ENCODE data around the gene TUBB4B. TPM values are rescaled to one million over a fixed set of nuclear protein-coding genes. Genes with fewer than 3 reads are reported as not detected.

TUBB4B gene
- total and polyA plus RNA-seq, 2 donors from 2014 or later, result 258 to 394 TPM

GRCh38 chr9:137255448-137256114 is 14.5 kb downstream of the TUBB4B start:
- H3K4me3 ChIP-seq (ENCODE audit: low read length in 3 of 3), result peak overlapping the region; percentile 73 to 90 (median 84)
- H3K27ac ChIP-seq (ENCODE audit: low read depth in 2 of 2, low read length in 2 of 2), result no peak overlapping the region
- no peaks in the 10 kb centered on the region for H3K27me3 ChIP-seq (ENCODE audit: control insufficient read depth, insufficient read depth, low read length)
- FAIRE-seq (no peak), DNase-seq (peak in 1 of 5 donors; percentile 66)
- H3K36me3 ChIP-seq (ENCODE audit: control insufficient read depth in 2 of 3, insufficient read depth in 3 of 3, low read length in 3 of 3), result peaks cover 0 to 10% (median 4%) of the 10 kb centered on the region in 3 donors
- no peak for TF ChIP-seq CTCF (IDR thresholded peaks at IDR 0.05; ENCODE audit: borderline replicate concordance, extremely low read depth, insufficient read depth)
- peak overlapping the region; percentile 57 to 82 (median 67) for H3K9ac ChIP-seq (ENCODE audit: low read length in 3 of 3)
- peaks cover 0 to 22% (median 13%) of the 10 kb centered on the region in 3 donors for H3K4me1 ChIP-seq (ENCODE audit: control insufficient read depth in 2 of 3, insufficient read depth in 2 of 3, low read depth in 1 of 3, low read length in 3 of 3)
- intact Hi-C loops (cut with DNase I), result no loop called here
- H3K9me3 ChIP-seq (ENCODE audit: control insufficient read depth in 2 of 3, insufficient read depth in 1 of 3, low read length in 3 of 3), result no peaks in the 10 kb centered on the region

DNA sequence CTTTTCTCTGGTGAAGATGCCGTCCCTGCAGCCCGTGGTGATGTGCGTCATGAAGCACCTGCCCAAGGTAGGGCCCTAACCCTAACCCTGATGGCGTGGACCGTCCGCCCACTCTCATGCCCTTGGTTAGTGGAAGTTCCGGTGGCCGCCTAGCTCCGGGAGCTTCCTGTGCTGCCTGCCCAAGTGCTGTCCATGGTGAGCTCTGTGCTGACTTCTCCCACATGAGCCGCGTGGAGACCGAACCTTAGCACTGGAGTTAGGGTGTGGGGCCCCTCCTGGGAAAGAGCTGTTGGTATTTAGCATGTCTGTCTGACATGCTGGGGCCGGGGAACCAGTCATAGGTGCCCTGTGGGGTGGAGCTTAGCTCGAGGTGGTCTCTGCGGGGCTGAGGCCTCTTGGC is 15.3 kb downstream of the TUBB4B start:
- Histone ChIP-seq H3K36me3 (ENCODE audit: control insufficient read depth in 2 of 3, insufficient read depth in 3 of 3, low read length in 3 of 3) (peaks cover 0 to 10% (median 4%) of the 10 kb centered on the region in 3 donors), H3K4me3 (ENCODE audit: low read length in 3 of 3) (peak overlapping the region; percentile 73 to 90 (median 84)), H3K27me3 (ENCODE audit: control insufficient read depth, insufficient read depth, low read length) (no peaks in the 10 kb centered on the region), H3K27ac (ENCODE audit: low read depth in 2 of 2, low read length in 2 of 2) (no peak overlapping the region), H3K9me3 (ENCODE audit: control insufficient read depth in 2 of 3, insufficient read depth in 1 of 3, low read length in 3 of 3) (no peaks in the 10 kb centered on the region), H3K9ac (ENCODE audit: low read length in 3 of 3) (peak overlapping the region in 1 of 3 donors; percentile 67), H3K4me1 (ENCODE audit: control insufficient read depth in 2 of 3, insufficient read depth in 2 of 3, low read depth in 1 of 3, low read length in 3 of 3) (peaks cover 0 to 22% (median 13%) of the 10 kb centered on the region in 3 donors)
- no peak for DNase-seq
- no peak for FAIRE-seq
- no peak for TF ChIP-seq CTCF (IDR thresholded peaks at IDR 0.05; ENCODE audit: borderline replicate concordance, extremely low read depth, insufficient read depth)
- intact Hi-C loops (cut with DNase I), result no loop called here

GRCh38 chr9:137256856-137257255 is 15.8 kb downstream of the TUBB4B start:
- Histone ChIP-seq H3K9ac (ENCODE audit: low read length in 3 of 3) (no peak overlapping the region), H3K27ac (ENCODE audit: low read depth in 2 of 2, low read length in 2 of 2) (no peak overlapping the region), H3K4me1 (ENCODE audit: control insufficient read depth in 2 of 3, insufficient read depth in 2 of 3, low read depth in 1 of 3, low read length in 3 of 3) (peaks cover 0 to 22% (median 13%) of the 10 kb centered on the region in 3 donors), H3K9me3 (ENCODE audit: control insufficient read depth in 2 of 3, insufficient read depth in 1 of 3, low read length in 3 of 3) (no peaks in the 10 kb centered on the region), H3K36me3 (ENCODE audit: control insufficient read depth in 2 of 3, insufficient read depth in 3 of 3, low read length in 3 of 3) (peaks cover 0 to 10% (median 4%) of the 10 kb centered on the region in 3 donors), H3K27me3 (ENCODE audit: control insufficient read depth, insufficient read depth, low read length) (no peaks in the 10 kb centered on the region), H3K4me3 (ENCODE audit: low read length in 3 of 3) (peak overlapping the region in 1 of 3 donors; percentile 90)
- DNase-seq (no peak), FAIRE-seq (no peak)
- intact Hi-C loops (cut with DNase I), result no loop called here
- no peak for TF ChIP-seq CTCF (IDR thresholded peaks at IDR 0.05; ENCODE audit: borderline replicate concordance, extremely low read depth, insufficient read depth)

Data from kidney (tissue), 14 donors.